Neural crest cell (in vitro differentiated cells): ENCODE measurements around the gene SPOCK2. TPM values are rescaled to one million over a fixed set of nuclear protein-coding genes. Genes with fewer than 3 reads are reported as not detected.

Experiments used
- DNase-seq: peaks from one replicate; pipeline ENCODE4 v3.0.0; 2021; ENCODE audit warnings: low read depth, mixed read lengths, low spot score
- H3K27ac Mint-ChIP-seq: one replicate; pipeline ENCODE4 v1.8.0; 2021; ENCODE audit warnings: mild to moderate bottlenecking, mixed read lengths; ENCODE audit not compliant: unreplicated experiment
- H3K27me3 Mint-ChIP-seq: 2 replicates; pipeline ENCODE4 v1.8.0; 2021; ENCODE audit warnings: low read depth, mild to moderate bottlenecking, mixed read lengths
- H3K36me3 Mint-ChIP-seq: 2 replicates; pipeline ENCODE4 v1.8.0; 2021; ENCODE audit warnings: low read depth, mild to moderate bottlenecking, mixed read lengths
- H3K4me1 Mint-ChIP-seq: 2 replicates; pipeline ENCODE4 v1.8.0; 2021; ENCODE audit warnings: mixed read lengths
- H3K4me3 Mint-ChIP-seq: one replicate; pipeline ENCODE4 v1.8.0; 2021; ENCODE audit warnings: mild to moderate bottlenecking, mixed read lengths
- H3K9me3 Mint-ChIP-seq: 2 replicates; pipeline ENCODE4 v1.8.0; 2021; ENCODE audit warnings: mixed read lengths
- total RNA-seq: library from RNA; stranded (reverse); gene quantifications from 2 replicates; pipeline ENCODE4 v1.2.1, GENCODE V29; 2021
- TF ChIP-seq, protein P1 (sequence below): fragments of 200-600 bp; sonication (generic); conservative IDR thresholded peaks from 2 replicates; pipeline ENCODE4 v1.5.0; 2021; ENCODE audit warnings: antibody characterized with exemption, mild to moderate bottlenecking

The SPOCK2 gene
- total RNA-seq, 1 donor from 2014 or later = 1.4 TPM

- Mint-ChIP-seq H3K4me1 (peaks cover 23% of the 10 kb centered on the region), H3K9me3 (peaks cover 3% of the 10 kb centered on the region), H3K27me3 (no peaks in the 10 kb centered on the region), H3K4me3 (no peak overlapping the region), H3K36me3 (no peaks in the 10 kb centered on the region), H3K27ac (no peak overlapping the region)
- DNase-seq = no peak
- TF ChIP-seq, protein P1, sequence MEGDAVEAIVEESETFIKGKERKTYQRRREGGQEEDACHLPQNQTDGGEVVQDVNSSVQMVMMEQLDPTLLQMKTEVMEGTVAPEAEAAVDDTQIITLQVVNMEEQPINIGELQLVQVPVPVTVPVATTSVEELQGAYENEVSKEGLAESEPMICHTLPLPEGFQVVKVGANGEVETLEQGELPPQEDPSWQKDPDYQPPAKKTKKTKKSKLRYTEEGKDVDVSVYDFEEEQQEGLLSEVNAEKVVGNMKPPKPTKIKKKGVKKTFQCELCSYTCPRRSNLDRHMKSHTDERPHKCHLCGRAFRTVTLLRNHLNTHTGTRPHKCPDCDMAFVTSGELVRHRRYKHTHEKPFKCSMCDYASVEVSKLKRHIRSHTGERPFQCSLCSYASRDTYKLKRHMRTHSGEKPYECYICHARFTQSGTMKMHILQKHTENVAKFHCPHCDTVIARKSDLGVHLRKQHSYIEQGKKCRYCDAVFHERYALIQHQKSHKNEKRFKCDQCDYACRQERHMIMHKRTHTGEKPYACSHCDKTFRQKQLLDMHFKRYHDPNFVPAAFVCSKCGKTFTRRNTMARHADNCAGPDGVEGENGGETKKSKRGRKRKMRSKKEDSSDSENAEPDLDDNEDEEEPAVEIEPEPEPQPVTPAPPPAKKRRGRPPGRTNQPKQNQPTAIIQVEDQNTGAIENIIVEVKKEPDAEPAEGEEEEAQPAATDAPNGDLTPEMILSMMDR = no peak
These were observed 71.6 kb downstream of the SPOCK2 start for GRCh38 chr10:72016608-72017300.

- H3K27ac Mint-ChIP-seq = no peak overlapping the region
- H3K9me3 Mint-ChIP-seq = peaks cover 3% of the 10 kb centered on the region
- peaks cover 2% of the 10 kb centered on the region for H3K36me3 Mint-ChIP-seq
- H3K4me1 Mint-ChIP-seq = peaks cover 29% of the 10 kb centered on the region
- DNase-seq = no peak
- H3K27me3 Mint-ChIP-seq = no peaks in the 10 kb centered on the region
- H3K4me3 Mint-ChIP-seq = no peak overlapping the region
- TF ChIP-seq, protein P1 = no peak
These were observed 72.5 kb downstream of the SPOCK2 start for GRCh38 chr10:72015841-72016240.

GRCh38 chr10:72014785-72015480, 73.4 kb downstream of the SPOCK2 start:
- DNase-seq = no peak
- Mint-ChIP-seq H3K36me3 (peaks cover 7% of the 10 kb centered on the region), H3K27ac (no peak overlapping the region), H3K4me3 (no peak overlapping the region), H3K4me1 (peaks cover 38% of the 10 kb centered on the region), H3K9me3 (peaks cover 3% of the 10 kb centered on the region), H3K27me3 (no peaks in the 10 kb centered on the region)
- TF ChIP-seq, protein P1 = no peak

- Mint-ChIP-seq H3K4me3 (no peak overlapping the region), H3K4me1 (peaks cover 45% of the 10 kb centered on the region), H3K27me3 (no peaks in the 10 kb centered on the region), H3K36me3 (peaks cover 10% of the 10 kb centered on the region), H3K27ac (no peak overlapping the region), H3K9me3 (peaks cover 3% of the 10 kb centered on the region)
- TF ChIP-seq, protein P1 = no peak
- DNase-seq = no peak
These were observed 74.2 kb downstream of the SPOCK2 start for GRCh38 chr10:72014197-72014596.

GRCh38 chr10:72013202-72013945, 75.0 kb downstream of the SPOCK2 start:
- no peak overlapping the region for H3K27ac Mint-ChIP-seq
- peaks cover 50% of the 10 kb centered on the region for H3K4me1 Mint-ChIP-seq
- DNase-seq = no peak
- TF ChIP-seq, protein P1 = no peak
- H3K4me3 Mint-ChIP-seq = no peak overlapping the region
- H3K9me3 Mint-ChIP-seq = peaks cover under 1% of the 10 kb centered on the region
- peaks cover 12% of the 10 kb centered on the region for H3K36me3 Mint-ChIP-seq
- no peaks in the 10 kb centered on the region for H3K27me3 Mint-ChIP-seq
